HG03469 (cell line): Measurements from ENCODE around the gene RELCH.

Experiments used
- ATAC-seq: cut with Tn5 transposase; IDR thresholded peaks from one replicate; pipeline ENCODE4 v1.9.1; 2021; ENCODE audit warnings: mild to moderate bottlenecking, moderate library complexity, moderate number of reproducible peaks; ENCODE audit not compliant: unreplicated experiment

The RELCH gene

GRCh38 chr18:62336618-62337017, 149.6 kb downstream of the RELCH start:
- no peak for ATAC-seq

GRCh38 chr18:62337336-62337735, 150.3 kb downstream of the RELCH start:
- no peak for ATAC-seq

- no peak for ATAC-seq
Observed at GRCh38 chr18:62338446-62339105, 151.5 kb downstream of the RELCH start.

GRCh38 chr18:62339106-62339988, 152.3 kb downstream of the RELCH start:
- ATAC-seq, result no peak

GRCh38 chr18:62340996-62341395, 153.9 kb downstream of the RELCH start:
- ATAC-seq, result no peak

- ATAC-seq, result no peak
Observed at GRCh38 chr18:62341473-62341872, 154.4 kb downstream of the RELCH start.

- no peak for ATAC-seq
Observed at GRCh38 chr18:62342884-62343283, 155.8 kb downstream of the RELCH start.

GRCh38 chr18:62343316-62343715, 156.3 kb downstream of the RELCH start:
- ATAC-seq, result no peak

- no peak for ATAC-seq
Observed at GRCh38 chr18:62345909-62346308, 158.9 kb downstream of the RELCH start.

GRCh38 chr18:62346333-62347088, 159.5 kb downstream of the RELCH start:
- ATAC-seq, result no peak

- no peak for ATAC-seq
Observed at GRCh38 chr18:62347089-62347506, 160.0 kb downstream of the RELCH start.

GRCh38 chr18:62348474-62348873, 161.4 kb downstream of the RELCH start:
- no peak for ATAC-seq

- ATAC-seq, result no peak
Observed at GRCh38 chr18:62353170-62353569, 166.1 kb downstream of the RELCH start.

- no peak for ATAC-seq
Observed at GRCh38 chr18:62354151-62354550, 167.1 kb downstream of the RELCH start.

- no peak for ATAC-seq
Observed at GRCh38 chr18:62357079-62357719, 170.1 kb downstream of the RELCH start.
